HG03432 (cell line): Measurements from ENCODE around the gene TECPR1.
A peak's percentile ranks its signal among the peaks of the same experiment; 100 is the strongest.

ENCODE experiments used
- ATAC-seq: cut with Tn5 transposase; IDR thresholded peaks from one replicate; pipeline ENCODE4 v1.9.1; 2021; ENCODE audit warnings: mild to moderate bottlenecking, moderate library complexity; ENCODE audit not compliant: unreplicated experiment

The TECPR1 gene

GRCh38 chr7:98211676-98212531 is 40.1 kb downstream of the TECPR1 start:
- ATAC-seq: no peak

- ATAC-seq: no peak
These were observed 40.8 kb downstream of the TECPR1 start, which contains the start of gene BHLHA15 for GRCh38 chr7:98211221-98211675. Gene BHLHA15, plus strand, starts transcription at chr7:98211439. Its CDS starts 871 bp downstream, at chr7:98212310.

- ATAC-seq: no peak
These were observed 41.4 kb downstream of the TECPR1 start for GRCh38 chr7:98210513-98211220.

- ATAC-seq: no peak
These were observed 42.7 kb downstream of the TECPR1 start for GRCh38 chr7:98209166-98209920.

GRCh38 chr7:98206451-98207330 is 45.3 kb downstream of the TECPR1 start:
- ATAC-seq: no peak

GRCh38 chr7:98205162-98205845 is 46.7 kb downstream of the TECPR1 start:
- no peak for ATAC-seq

GRCh38 chr7:98204670-98205069 is 47.4 kb downstream of the TECPR1 start:
- no peak for ATAC-seq

- ATAC-seq: no peak
These were observed 47.9 kb downstream of the TECPR1 start for GRCh38 chr7:98203964-98204605.

GRCh38 chr7:98203261-98203963 is 48.6 kb downstream of the TECPR1 start:
- peak; percentile 45 for ATAC-seq

- peak; percentile 93 for ATAC-seq
These were observed 49.5 kb downstream of the TECPR1 start for GRCh38 chr7:98202367-98203195.

GRCh38 chr7:98200364-98200763 is 51.7 kb downstream of the TECPR1 start:
- ATAC-seq: peak; percentile 35

GRCh38 chr7:98199131-98199530 is 52.9 kb downstream of the TECPR1 start:
- ATAC-seq: no peak

GRCh38 chr7:98196706-98197605 is 55.1 kb downstream of the TECPR1 start:
- no peak for ATAC-seq

- no peak for ATAC-seq
These were observed 57.2 kb downstream of the TECPR1 start for GRCh38 chr7:98194672-98195457.

GRCh38 chr7:98194186-98194585 is 57.8 kb downstream of the TECPR1 start:
- no peak for ATAC-seq
